Measurements from ENCODE around the gene AGO3.
"Not testable (repeated sequence)": the region's sequence is repeated elsewhere in the genome, so short reads cannot be mapped to it uniquely, and the experiment has no call there.

The AGO3 gene

DNA sequence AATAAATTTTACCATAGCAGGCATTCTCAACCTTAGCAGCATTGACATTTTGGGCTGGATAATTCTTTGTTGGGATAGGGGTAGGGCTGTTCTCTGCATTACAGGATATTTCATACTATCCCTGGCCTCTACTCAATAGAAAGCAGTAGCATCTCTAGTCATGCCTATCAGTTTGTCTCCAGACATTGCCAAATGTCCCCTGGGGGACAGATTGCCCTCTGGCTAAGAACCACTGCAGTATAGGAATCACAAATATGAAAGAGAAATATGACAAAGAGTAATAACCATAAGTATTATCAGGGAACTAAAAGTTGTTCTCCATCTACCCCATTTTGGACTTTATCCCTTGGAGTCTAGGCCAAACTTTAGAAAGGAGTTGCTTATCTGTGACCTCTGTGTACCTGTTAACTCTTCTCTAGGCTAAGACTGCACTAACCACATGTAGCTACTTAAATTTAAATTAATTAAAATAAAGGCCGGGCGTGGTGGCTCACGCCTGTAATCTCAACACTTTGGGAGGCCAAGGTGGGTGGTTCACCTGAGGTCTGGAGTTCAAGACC, 76.1 kb downstream of the AGO3 start:
- Mint-ChIP-seq H3K9me3 (no peaks in the 10 kb centered on the region), H3K27me3 (no peaks in the 10 kb centered on the region), H3K36me3 (peaks cover 6% of the 10 kb centered on the region), H3K4me3 (no peak overlapping the region), H3K4me1 (no peaks in the 10 kb centered on the region), H3K27ac (no peak overlapping the region)
- no peak for DNase-seq (ENCODE audit: low spot score in 2 of 2)
- ATAC-seq (ENCODE audit: low read depth), result no peak

DNA sequence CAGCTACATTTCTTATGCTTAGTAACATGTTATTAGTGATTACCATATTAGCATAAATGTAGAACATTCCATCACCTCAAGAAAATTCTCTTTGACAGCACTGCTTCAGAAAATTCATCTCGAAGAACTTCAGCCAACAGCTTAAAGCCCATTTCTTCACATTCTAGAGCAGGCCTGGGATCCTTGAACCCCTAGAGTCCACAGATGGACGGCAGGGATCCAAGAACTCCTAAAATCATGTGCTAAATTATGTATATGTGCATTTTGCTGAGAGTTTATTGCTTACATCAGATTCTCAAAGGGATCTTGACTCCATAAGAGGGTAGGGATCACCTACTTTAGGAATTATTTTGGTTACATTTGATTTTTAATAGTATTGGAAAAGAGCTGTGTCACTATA, 76.8 kb downstream of the AGO3 start:
- Mint-ChIP-seq H3K4me3 (no peak overlapping the region), H3K4me1 (no peaks in the 10 kb centered on the region), H3K27ac (no peak overlapping the region), H3K36me3 (peaks cover 6% of the 10 kb centered on the region), H3K9me3 (no peaks in the 10 kb centered on the region), H3K27me3 (no peaks in the 10 kb centered on the region)
- DNase-seq (ENCODE audit: low spot score in 2 of 2) (no peak), ATAC-seq (ENCODE audit: low read depth) (no peak)

DNA sequence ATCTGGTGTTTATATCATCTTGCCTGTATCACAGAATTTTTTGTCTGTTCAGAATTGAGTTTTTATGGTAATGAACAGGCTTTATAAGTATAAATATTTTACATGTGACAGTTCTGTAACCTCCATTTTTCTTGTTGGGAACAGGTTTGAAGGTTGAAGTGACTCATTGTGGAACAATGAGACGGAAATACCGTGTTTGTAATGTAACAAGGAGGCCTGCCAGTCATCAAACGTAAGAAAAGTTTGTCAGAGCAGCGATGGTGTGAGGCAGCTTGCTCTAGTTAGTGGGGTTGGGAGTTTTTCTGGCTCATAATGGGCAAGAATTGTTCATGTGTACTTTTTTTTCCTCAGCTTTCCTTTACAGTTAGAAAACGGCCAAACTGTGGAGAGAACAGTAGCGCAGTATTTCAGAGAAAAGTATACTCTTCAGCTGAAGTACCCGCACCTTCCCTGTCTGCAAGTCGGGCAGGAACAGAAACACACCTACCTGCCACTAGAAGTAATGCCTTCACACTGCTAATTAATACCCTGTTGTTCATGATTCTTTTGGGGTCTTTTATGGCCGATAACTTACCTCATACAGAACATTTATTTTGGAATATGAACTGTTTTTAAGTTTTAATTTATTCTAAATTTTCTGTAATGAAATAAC, 77.8 kb downstream of the AGO3 start:
- Mint-ChIP-seq H3K4me1 (no peaks in the 10 kb centered on the region), H3K27me3 (no peaks in the 10 kb centered on the region), H3K36me3 (peaks cover 11% of the 10 kb centered on the region), H3K9me3 (no peaks in the 10 kb centered on the region), H3K27ac (no peak overlapping the region), H3K4me3 (no peak overlapping the region)
- ATAC-seq (ENCODE audit: low read depth) (no peak), DNase-seq (ENCODE audit: low spot score in 2 of 2) (no peak)

DNA sequence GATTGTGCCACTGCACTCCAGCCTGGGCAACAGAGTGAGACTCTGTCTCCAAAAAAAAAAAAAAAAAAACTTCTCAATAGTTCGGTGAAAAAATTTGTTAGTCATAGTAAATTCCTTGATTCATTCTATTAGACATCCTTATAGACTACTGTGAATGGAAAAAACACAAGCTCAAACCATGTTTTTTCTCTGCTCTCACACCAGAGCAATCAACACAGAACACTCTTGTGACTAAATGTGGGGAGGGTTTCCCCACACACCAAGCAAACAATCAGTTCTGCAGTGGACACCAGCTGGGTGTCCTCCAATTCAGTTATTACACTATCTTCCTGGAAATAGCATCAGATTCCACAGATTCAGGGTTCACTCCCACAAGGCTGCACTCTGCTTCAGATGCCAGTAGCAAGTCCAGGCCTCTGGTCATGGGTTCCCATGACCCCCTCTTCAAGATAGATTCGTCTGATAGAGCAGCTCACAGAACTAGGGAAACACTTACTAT, 83.9 kb downstream of the AGO3 start:
- H3K4me1 Mint-ChIP-seq, result no peaks in the 10 kb centered on the region
- H3K36me3 Mint-ChIP-seq, result peaks cover 27% of the 10 kb centered on the region
- H3K27me3 Mint-ChIP-seq, result no peaks in the 10 kb centered on the region
- H3K4me3 Mint-ChIP-seq, result no peak overlapping the region
- ATAC-seq (ENCODE audit: low read depth) (no peak), DNase-seq (ENCODE audit: low spot score in 2 of 2) (no peak)
- no peaks in the 10 kb centered on the region for H3K9me3 Mint-ChIP-seq
- no peak overlapping the region for H3K27ac Mint-ChIP-seq

DNA sequence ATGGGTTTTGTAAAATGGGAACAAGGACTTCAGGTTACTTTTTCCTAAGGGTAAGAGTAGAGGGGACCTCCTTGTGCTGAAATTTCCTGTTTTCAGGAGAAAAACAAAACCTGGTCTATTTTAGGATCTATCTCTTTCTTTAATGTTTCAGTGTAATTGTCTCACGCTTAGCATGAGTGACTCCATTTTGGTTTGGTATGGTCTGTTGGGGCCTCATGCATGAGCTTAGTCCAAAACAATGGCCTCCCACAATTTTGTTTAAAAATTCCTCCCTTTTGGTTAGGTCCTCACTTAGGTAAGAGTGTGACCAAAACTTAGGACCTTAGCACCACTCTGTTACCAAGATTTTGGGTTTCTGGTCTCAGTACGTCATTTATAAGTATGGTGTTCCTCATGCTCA, 85.8 kb downstream of the AGO3 start:
- Mint-ChIP-seq H3K36me3 (peaks cover 29% of the 10 kb centered on the region), H3K27ac (no peak overlapping the region), H3K4me1 (no peaks in the 10 kb centered on the region), H3K27me3 (no peaks in the 10 kb centered on the region), H3K4me3 (no peak overlapping the region), H3K9me3 (no peaks in the 10 kb centered on the region)
- DNase-seq (ENCODE audit: low spot score in 2 of 2) (no peak), ATAC-seq (ENCODE audit: low read depth) (no peak)

DNA sequence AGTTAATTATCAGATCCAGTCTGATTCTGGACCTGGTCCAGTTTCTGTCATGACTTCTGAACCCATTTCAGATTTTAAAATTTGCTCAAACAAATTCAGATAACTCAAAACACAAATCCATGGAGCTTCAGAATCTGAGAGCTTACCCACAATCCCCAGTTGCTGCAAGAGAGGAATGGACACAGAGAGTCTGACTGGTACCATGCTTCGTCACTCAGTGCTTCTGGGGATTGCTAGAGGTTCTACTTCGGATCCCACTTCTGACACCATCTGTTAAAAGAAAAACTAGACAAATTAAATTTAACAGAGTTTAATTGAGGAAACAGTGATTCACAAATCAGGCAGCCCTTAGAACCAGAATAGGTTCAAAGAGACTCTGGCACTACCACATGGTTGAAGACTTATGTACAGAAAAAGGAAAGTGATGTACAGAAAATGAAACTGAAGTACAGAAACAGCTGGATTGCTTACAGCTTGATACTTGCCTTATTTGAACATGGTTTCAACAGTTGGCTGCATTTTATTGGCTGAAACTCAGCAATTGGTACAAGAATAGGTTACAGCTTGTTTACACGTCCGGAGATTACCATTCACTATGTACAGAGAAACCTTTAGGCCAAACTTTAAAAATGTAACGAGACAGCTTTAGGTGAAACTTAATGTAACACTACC, 92.3 kb downstream of the AGO3 start:
- H3K4me3 Mint-ChIP-seq, result peak overlapping the region; percentile 3
- peaks cover 29% of the 10 kb centered on the region for H3K36me3 Mint-ChIP-seq
- peak; percentile 53 for ATAC-seq (ENCODE audit: low read depth)
- H3K4me1 Mint-ChIP-seq, result peaks cover 8% of the 10 kb centered on the region
- no peak for DNase-seq (ENCODE audit: low spot score in 2 of 2)
- H3K27ac Mint-ChIP-seq, result peak overlapping the region; percentile 79
- no peaks in the 10 kb centered on the region for H3K27me3 Mint-ChIP-seq
- H3K9me3 Mint-ChIP-seq, result no peaks in the 10 kb centered on the region

DNA sequence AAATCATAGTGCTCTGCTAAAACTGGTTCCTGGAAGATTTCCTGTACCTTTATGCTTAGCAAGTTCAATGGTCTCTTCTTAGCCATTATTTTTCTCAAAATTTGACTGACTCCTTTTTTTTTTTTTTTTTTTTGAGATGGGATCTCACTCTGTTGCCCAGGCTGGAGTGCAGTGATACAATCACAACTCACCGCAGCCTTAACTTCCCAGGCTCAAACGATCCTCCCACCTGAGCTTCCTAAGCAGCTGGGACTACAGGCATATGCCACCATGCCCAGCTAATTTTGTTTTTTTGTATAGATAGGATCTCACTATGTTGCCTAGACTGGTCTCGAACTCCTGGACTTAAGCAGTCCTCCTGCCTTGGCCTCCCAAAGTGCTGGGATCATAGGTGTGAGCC, 93.1 kb downstream of the AGO3 start:
- DNase-seq (ENCODE audit: low spot score in 2 of 2); ATAC-seq (ENCODE audit: low read depth); H3K27me3 Mint-ChIP-seq; H3K4me1 Mint-ChIP-seq; H3K9me3 Mint-ChIP-seq; H3K4me3 Mint-ChIP-seq: not testable (repeated sequence)
- peaks cover 31% of the 10 kb centered on the region for H3K36me3 Mint-ChIP-seq
- peak overlapping the region; percentile 79 for H3K27ac Mint-ChIP-seq

DNA sequence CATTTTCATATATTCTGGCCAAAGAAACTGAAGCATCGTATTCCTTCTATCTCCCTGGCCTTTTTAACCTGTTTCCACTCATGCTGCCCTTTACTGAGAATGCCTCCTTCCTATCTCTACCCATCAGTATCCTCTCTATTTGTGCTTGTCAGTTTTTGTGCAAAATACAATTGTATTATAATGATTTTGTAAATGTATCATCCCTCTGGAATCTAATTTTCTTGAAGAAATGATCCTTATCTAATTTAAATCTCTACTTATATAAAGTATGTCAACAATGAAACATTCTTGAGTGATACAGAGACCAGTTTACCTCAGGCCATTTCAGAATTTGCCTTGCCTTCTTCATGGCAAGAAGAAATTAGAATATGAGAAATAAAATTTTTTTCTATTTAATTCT, 93.9 kb downstream of the AGO3 start:
- H3K9me3 Mint-ChIP-seq, result no peaks in the 10 kb centered on the region
- peaks cover 8% of the 10 kb centered on the region for H3K4me1 Mint-ChIP-seq
- no peaks in the 10 kb centered on the region for H3K27me3 Mint-ChIP-seq
- no peak for ATAC-seq (ENCODE audit: low read depth)
- H3K27ac Mint-ChIP-seq, result peak overlapping the region; percentile 79
- H3K36me3 Mint-ChIP-seq, result peaks cover 33% of the 10 kb centered on the region
- DNase-seq (ENCODE audit: low spot score in 2 of 2), result no peak
- no peak overlapping the region for H3K4me3 Mint-ChIP-seq

DNA sequence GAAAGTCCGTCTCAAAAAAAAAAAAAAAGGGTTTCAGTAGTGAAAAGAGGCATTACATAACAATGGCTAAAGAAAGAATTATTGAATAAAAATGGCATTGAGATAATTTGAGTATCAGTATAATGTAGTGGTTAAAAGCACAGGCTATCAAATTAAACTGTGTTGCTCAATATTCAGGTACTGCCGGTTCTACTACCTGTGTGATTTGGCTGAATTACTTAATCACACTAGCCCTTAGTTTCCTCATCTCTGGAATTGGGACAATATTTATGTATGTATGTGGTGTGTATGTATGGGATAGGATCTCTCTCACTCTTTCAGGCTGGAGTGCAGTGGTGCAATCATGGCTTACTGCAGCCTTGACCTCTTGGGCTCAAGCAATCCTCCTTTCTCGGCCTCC, 96.9 kb downstream of the AGO3 start:
- Mint-ChIP-seq H3K4me3 (no peak overlapping the region), H3K27ac (no peak overlapping the region), H3K27me3 (no peaks in the 10 kb centered on the region), H3K9me3 (no peaks in the 10 kb centered on the region), H3K4me1 (peaks cover 8% of the 10 kb centered on the region), H3K36me3 (peaks cover 40% of the 10 kb centered on the region)
- DNase-seq (ENCODE audit: low spot score in 2 of 2) (no peak), ATAC-seq (ENCODE audit: low read depth) (no peak)

DNA sequence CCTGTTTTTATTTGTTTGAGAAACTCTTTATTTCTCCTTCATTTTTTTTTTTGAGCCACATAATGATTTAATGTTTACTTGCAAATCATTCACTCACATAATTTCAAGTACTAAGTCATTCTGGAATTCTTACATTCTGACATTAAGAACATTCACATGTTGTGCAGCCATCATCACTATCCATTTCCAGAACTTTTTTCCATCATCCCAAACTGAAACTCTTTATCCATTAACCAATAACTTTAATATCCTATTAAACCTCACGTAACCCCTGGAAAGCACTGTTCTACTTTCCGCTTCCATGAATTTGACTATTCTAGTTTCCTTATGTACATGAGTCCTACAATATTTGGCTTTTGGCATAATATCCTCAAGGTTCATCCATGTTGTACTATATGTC, 100.5 kb downstream of the AGO3 start:
- H3K4me1 Mint-ChIP-seq, result no peaks in the 10 kb centered on the region
- no peaks in the 10 kb centered on the region for H3K9me3 Mint-ChIP-seq
- no peaks in the 10 kb centered on the region for H3K27me3 Mint-ChIP-seq
- ATAC-seq (ENCODE audit: low read depth) (no peak), DNase-seq (ENCODE audit: low spot score in 2 of 2) (no peak)
- H3K36me3 Mint-ChIP-seq, result peaks cover 37% of the 10 kb centered on the region
- no peak overlapping the region for H3K27ac Mint-ChIP-seq
- H3K4me3 Mint-ChIP-seq, result no peak overlapping the region

DNA sequence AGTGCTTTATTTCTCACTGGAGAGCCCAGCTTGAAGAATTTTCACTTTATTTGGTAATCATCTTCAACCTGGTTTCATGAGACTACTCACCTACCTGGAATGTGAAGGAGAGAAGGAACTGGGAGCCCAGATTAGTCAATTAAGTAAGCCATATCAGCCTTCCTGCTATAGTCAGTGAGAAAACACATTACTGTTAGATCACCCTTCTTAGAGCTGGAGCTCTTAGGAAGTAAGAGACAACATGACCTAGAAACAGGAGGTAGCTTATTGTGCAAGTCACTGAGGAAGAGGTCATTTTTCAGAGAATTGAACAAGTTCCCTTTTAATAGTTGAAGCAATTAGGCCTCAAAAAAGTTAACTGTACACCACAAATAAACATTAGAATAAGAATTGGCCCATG, 103.8 kb downstream of the AGO3 start:
- H3K27ac Mint-ChIP-seq, result no peak overlapping the region
- H3K4me1 Mint-ChIP-seq, result no peaks in the 10 kb centered on the region
- no peak overlapping the region for H3K4me3 Mint-ChIP-seq
- no peaks in the 10 kb centered on the region for H3K27me3 Mint-ChIP-seq
- H3K9me3 Mint-ChIP-seq, result no peaks in the 10 kb centered on the region
- DNase-seq (ENCODE audit: low spot score in 2 of 2) (no peak), ATAC-seq (ENCODE audit: low read depth) (no peak)
- H3K36me3 Mint-ChIP-seq, result peaks cover 23% of the 10 kb centered on the region

DNA sequence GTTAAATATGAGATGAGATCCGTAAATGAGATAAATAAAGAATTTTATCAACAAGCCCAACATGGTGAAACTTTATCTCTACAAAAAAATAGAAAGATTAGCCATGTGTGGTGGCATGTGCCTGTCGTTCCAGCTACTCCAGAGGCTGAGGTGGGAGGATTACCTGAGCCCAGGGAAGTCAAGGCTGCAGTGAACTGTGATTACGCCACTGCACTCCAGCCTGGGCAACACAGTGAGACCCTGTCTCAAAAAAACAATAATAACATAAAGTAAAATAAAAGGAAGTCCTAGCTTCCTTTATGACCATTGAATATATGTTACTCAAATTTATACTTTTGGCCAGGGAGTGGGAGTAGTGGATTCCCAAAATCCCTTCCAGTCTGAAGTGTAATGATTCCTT, 104.2 kb downstream of the AGO3 start:
- no peak overlapping the region for H3K27ac Mint-ChIP-seq
- no peak overlapping the region for H3K4me3 Mint-ChIP-seq
- no peaks in the 10 kb centered on the region for H3K4me1 Mint-ChIP-seq
- H3K36me3 Mint-ChIP-seq, result peaks cover 21% of the 10 kb centered on the region
- no peaks in the 10 kb centered on the region for H3K9me3 Mint-ChIP-seq
- ATAC-seq (ENCODE audit: low read depth) (no peak), DNase-seq (ENCODE audit: low spot score in 2 of 2) (no peak)
- H3K27me3 Mint-ChIP-seq, result no peaks in the 10 kb centered on the region

DNA sequence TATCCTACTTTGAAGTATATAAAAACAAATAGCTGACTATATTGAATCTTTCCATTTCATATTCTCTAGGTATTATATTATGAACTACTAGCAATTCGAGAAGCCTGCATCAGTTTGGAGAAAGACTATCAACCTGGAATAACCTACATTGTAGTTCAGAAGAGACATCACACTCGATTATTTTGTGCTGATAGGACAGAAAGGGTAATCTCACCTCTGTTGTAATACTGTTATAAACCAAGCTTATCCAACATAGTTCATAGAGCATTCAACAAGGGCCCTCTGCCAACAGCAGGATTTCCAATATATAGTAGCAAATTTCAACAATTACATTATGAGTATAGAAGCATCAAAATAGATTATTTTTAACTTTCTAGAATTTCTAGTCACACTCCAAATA, 109.3 kb downstream of the AGO3 start:
- Mint-ChIP-seq H3K27ac (no peak overlapping the region), H3K9me3 (no peaks in the 10 kb centered on the region), H3K4me1 (no peaks in the 10 kb centered on the region), H3K27me3 (no peaks in the 10 kb centered on the region), H3K4me3 (no peak overlapping the region), H3K36me3 (peaks cover 12% of the 10 kb centered on the region)
- DNase-seq (ENCODE audit: low spot score in 2 of 2), result no peak
- ATAC-seq (ENCODE audit: low read depth), result no peak

DNA sequence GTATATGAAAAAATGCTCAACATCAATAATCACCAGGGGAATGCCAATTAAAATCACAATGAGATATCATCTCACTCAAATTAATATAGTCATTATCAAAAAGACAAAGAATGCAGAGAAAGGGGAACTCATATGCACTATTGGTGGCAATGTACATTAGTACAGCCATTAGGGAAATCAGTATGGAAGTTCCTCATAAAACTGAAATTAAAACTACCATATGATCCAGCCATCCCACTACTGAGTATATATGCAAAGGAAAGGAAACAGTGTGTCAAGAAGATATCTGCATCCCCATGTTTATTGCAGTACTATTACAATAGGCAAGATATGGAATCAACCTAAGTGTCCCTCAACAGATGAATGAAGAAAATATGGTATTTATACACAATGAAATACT, 120.9 kb downstream of the AGO3 start:
- ATAC-seq (ENCODE audit: low read depth) (no peak), DNase-seq (ENCODE audit: low spot score in 2 of 2) (no peak)
- H3K4me1 Mint-ChIP-seq, result no peaks in the 10 kb centered on the region
- peaks cover 4% of the 10 kb centered on the region for H3K9me3 Mint-ChIP-seq
- no peak overlapping the region for H3K27ac Mint-ChIP-seq
- no peak overlapping the region for H3K4me3 Mint-ChIP-seq
- no peaks in the 10 kb centered on the region for H3K27me3 Mint-ChIP-seq
- H3K36me3 Mint-ChIP-seq, result peaks cover 35% of the 10 kb centered on the region

DNA sequence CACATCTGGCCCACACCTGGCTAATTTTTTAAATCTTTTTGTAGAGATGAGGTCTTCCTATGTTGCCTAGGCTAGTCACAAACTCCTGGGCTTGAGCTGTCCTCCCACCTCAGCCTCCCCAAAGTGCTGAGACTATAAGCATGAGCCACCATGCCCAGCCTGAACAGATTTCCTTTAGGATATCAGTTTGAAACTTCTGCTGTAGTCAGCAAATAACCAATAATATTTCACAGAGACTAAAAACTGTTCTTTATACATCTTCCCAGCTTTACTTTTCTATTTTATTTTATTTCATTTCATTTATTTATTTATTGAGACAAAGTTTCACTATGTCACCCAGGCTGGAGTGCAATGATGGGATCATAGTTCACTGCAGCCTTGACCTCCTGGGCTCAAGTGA, 123.1 kb downstream of the AGO3 start:
- H3K4me1 Mint-ChIP-seq, result no peaks in the 10 kb centered on the region
- H3K27ac Mint-ChIP-seq, result no peak overlapping the region
- H3K9me3 Mint-ChIP-seq, result no peaks in the 10 kb centered on the region
- no peak overlapping the region for H3K4me3 Mint-ChIP-seq
- ATAC-seq (ENCODE audit: low read depth) (no peak), DNase-seq (ENCODE audit: low spot score in 2 of 2) (no peak)
- no peaks in the 10 kb centered on the region for H3K27me3 Mint-ChIP-seq
- H3K36me3 Mint-ChIP-seq, result peaks cover 20% of the 10 kb centered on the region
